A549 (cell line): ENCODE data around the gene P2RX4. TPM values are rescaled to one million over a fixed set of nuclear protein-coding genes. Genes with fewer than 3 reads are reported as not detected.

Experiments
- ATAC-seq, 2 experiments: fragments of 200-7000 bp in 1 of 2; fragments of >200 bp in 1 of 2; cut with Nextera tagmentation in 1 of 2; cut with Tn5 transposase in 1 of 2; 3 replicates each; pipeline versions ENCODE4 v1.8.0 to v1.9.1; 2018 to 2020; ENCODE audit warnings: mild to moderate bottlenecking in 1 of 2, moderate library complexity in 1 of 2
- CTCF ChIA-PET: fragments of 300-600 bp; sonication (Branson Sonifier 250); formaldehyde crosslinking; extraction: SDS; loops from one replicate; lab custom pipeline; 2021; ENCODE audit warnings: antibody characterized with exemption, inconsistent platforms; lab: Yijun Ruan, JAX
- POLR2A ChIA-PET: fragments of 350-600 bp; formaldehyde crosslinking; extraction: SDS; loops from one replicate; lab custom pipeline; 2021; ENCODE audit warnings: antibody characterized with exemption, inconsistent platforms; lab: Yijun Ruan, JAX
- DNase-seq, 2 experiments: peaks; one replicate each; pipeline versions ENCODE4 v3.0.0 to v3.0.0-alpha.2; 2011 to 2016; ENCODE audit warnings: low read depth in 1 of 2, low spot score in 1 of 2
- FAIRE-seq: peaks from 2 replicates; lab custom pipeline; 2011; peaks lifted over from hg19 to GRCh38; lab: Jason Lieb, UNC
- H3K27ac ChIP-seq, 2 experiments: fragments of >200 bp; sonication (Bioruptor Twin); formaldehyde crosslinking; 3 replicates each; pipeline ENCODE4 v1.5.1; 2016 to 2017
- H3K4me1 ChIP-seq: fragments of >200 bp; sonication (Bioruptor Twin); formaldehyde crosslinking; 3 replicates; pipeline ENCODE4 v1.6.1; 2016
- H3K4me2 ChIP-seq: fragments of >200 bp; sonication (Bioruptor Twin); formaldehyde crosslinking; 3 replicates; pipeline ENCODE4 v1.6.1; 2016
- H3K4me3 ChIP-seq: fragments of >200 bp; sonication (Bioruptor Twin); formaldehyde crosslinking; 3 replicates; pipeline ENCODE4 v1.5.1; 2016
- H3K9me3 ChIP-seq: fragments of >200 bp; sonication (Bioruptor Twin); formaldehyde crosslinking; 3 replicates; pipeline ENCODE4 v1.6.1; 2016
- ATOH8 ChIP-seq: fragments of 250-450 bp; sonication (Bioruptor Pico); IDR thresholded peaks from 2 replicates; pipeline ENCODE4 v1.5.0; 2020; ENCODE audit warnings: low read depth, mild to moderate bottlenecking, moderate library complexity
- BHLHE40 ChIP-seq: IDR thresholded peaks from 2 replicates; pipeline ENCODE4 v1.6.1; 2012; ENCODE audit warnings: low read depth, low read length, inconsistent platforms
- CEBPB ChIP-seq, 2 experiments: fragments of >200 bp in 1 of 2; sonication (Bioruptor Twin) in 1 of 2; formaldehyde crosslinking in 1 of 2; IDR thresholded peaks; 2 replicates each; pipeline ENCODE4 v1.6.1; 2012 to 2016
- CHD4 ChIP-seq: fragments of 200-600 bp; sonication (generic); IDR thresholded peaks from 2 replicates; pipeline ENCODE4 v1.6.1; 2016; ENCODE audit warnings: antibody characterized with exemption, mild to moderate bottlenecking, borderline replicate concordance
- EHMT2 ChIP-seq: fragments of 200-600 bp; sonication (generic); IDR thresholded peaks from 2 replicates; pipeline ENCODE4 v1.6.1; 2016; ENCODE audit warnings: antibody characterized with exemption, low read depth, mild to moderate bottlenecking, moderate library complexity
- FOXS1 ChIP-seq: fragments of 250-450 bp; sonication (Bioruptor Pico); IDR thresholded peaks from 2 replicates; pipeline ENCODE4 v1.5.0; 2020; ENCODE audit warnings: mild to moderate bottlenecking, moderate library complexity
- GATA3 ChIP-seq: IDR thresholded peaks from 2 replicates; pipeline ENCODE4 v1.6.1; 2012; ENCODE audit warnings: borderline replicate concordance
- HDAC2 ChIP-seq: fragments of 200-600 bp; sonication (generic); IDR thresholded peaks from 2 replicates; pipeline ENCODE4 v1.6.1; 2016
- HES2 ChIP-seq: fragments of >200 bp; sonication (Bioruptor Twin); formaldehyde crosslinking; IDR thresholded peaks from 2 replicates; pipeline ENCODE4 v1.6.1; 2016
- HEYL ChIP-seq: fragments of 250-450 bp; sonication (Bioruptor Pico); IDR thresholded peaks from 2 replicates; pipeline ENCODE4 v1.8.0; 2021; ENCODE audit warnings: mild to moderate bottlenecking, moderate library complexity
- HOXB13 ChIP-seq: fragments of 250-450 bp; sonication (Bioruptor Pico); IDR thresholded peaks from 2 replicates; pipeline ENCODE4 v1.5.0; 2020; ENCODE audit warnings: low read depth, mild to moderate bottlenecking, moderate library complexity
- JUNB ChIP-seq: fragments of >200 bp; sonication (Bioruptor Twin); formaldehyde crosslinking; IDR thresholded peaks from 2 replicates; pipeline ENCODE4 v1.6.1; 2016
- KDM1A ChIP-seq: fragments of 200-600 bp; sonication (generic); IDR thresholded peaks from 2 replicates; pipeline ENCODE4 v1.6.1; 2016; ENCODE audit warnings: low read depth, mild to moderate bottlenecking
- KDM5A ChIP-seq: fragments of 200-600 bp; sonication (generic); IDR thresholded peaks from 2 replicates; pipeline ENCODE4 v1.6.1; 2016; ENCODE audit warnings: antibody characterized with exemption, mild to moderate bottlenecking
- MAZ ChIP-seq: fragments of 150-350 bp; IDR thresholded peaks from 2 replicates; pipeline ENCODE4 v1.6.1; 2014; ENCODE audit warnings: antibody characterized with exemption, low read depth, low read length, borderline replicate concordance
- MYC ChIP-seq: IDR thresholded peaks from 2 replicates; pipeline ENCODE4 v1.6.1; 2012; ENCODE audit warnings: mild to moderate bottlenecking, inconsistent platforms, low read length, improper control_type of control experiment, borderline replicate concordance
- NPAS2 ChIP-seq: fragments of 250-450 bp; sonication (Bioruptor Pico); IDR thresholded peaks from 2 replicates; pipeline ENCODE4 v1.8.0; 2022; ENCODE audit warnings: mild to moderate bottlenecking, moderate library complexity, borderline replicate concordance
- NR3C1 ChIP-seq: fragments of >200 bp; sonication (Bioruptor Twin); formaldehyde crosslinking; IDR thresholded peaks from 3 replicates; pipeline ENCODE4 v1.6.1; 2017
- PHF8 ChIP-seq: fragments of 200-600 bp; sonication (generic); IDR thresholded peaks from 2 replicates; pipeline ENCODE4 v1.6.1; 2016; ENCODE audit warnings: low read depth, mild to moderate bottlenecking, antibody characterized with exemption, moderate library complexity, borderline replicate concordance
- POLR2AphosphoS2 ChIP-seq: conservative IDR thresholded peaks from 2 replicates; pipeline ENCODE4 v1.6.1; 2012; ENCODE audit warnings: low read length, improper control_type of control experiment, inconsistent platforms
- RAD21 ChIP-seq, 2 experiments: fragments of >200 bp in 1 of 2; sonication (Bioruptor Twin) in 1 of 2; formaldehyde crosslinking in 1 of 2; IDR thresholded peaks in 1 of 2; conservative IDR thresholded peaks in 1 of 2; 2 replicates in 1 of 2; 3 replicates in 1 of 2; pipeline ENCODE4 v1.6.1; 2012 to 2018; ENCODE audit warnings: inconsistent platforms in 1 of 2
- SMC3 ChIP-seq: fragments of >200 bp; sonication (Bioruptor Twin); formaldehyde crosslinking; IDR thresholded peaks from 3 replicates; pipeline ENCODE4 v1.6.1; 2018; ENCODE audit warnings: inconsistent platforms
- TP53 ChIP-seq: fragments of 250-450 bp; sonication (Bioruptor Pico); IDR thresholded peaks from 2 replicates; pipeline ENCODE4 v1.5.0; 2021; ENCODE audit warnings: mild to moderate bottlenecking, moderate library complexity
- ZC3H11A ChIP-seq: fragments of 450-650 bp; IDR thresholded peaks from 2 replicates; pipeline ENCODE4 v1.6.1; 2014; ENCODE audit warnings: antibody characterized with exemption, mild to moderate bottlenecking
- ZFP36 ChIP-seq: fragments of 450-650 bp; IDR thresholded peaks from 2 replicates; pipeline ENCODE4 v1.6.1; 2014; ENCODE audit warnings: borderline replicate concordance; ENCODE audit not compliant: partially characterized antibody
- ZSCAN20 ChIP-seq: fragments of 250-450 bp; sonication (Bioruptor Pico); IDR thresholded peaks from 2 replicates; pipeline ENCODE4 v1.8.0; 2022; ENCODE audit warnings: mild to moderate bottlenecking, moderate library complexity
- WGBS: methylation state at CpG from one replicate; pipeline ENCODE4 v1.1.6; 2017; ENCODE audit errors: missing lambda C conversion rate; 5-methylcytosine and 5-hydroxymethylcytosine counted together
- polyA plus RNA-seq, 4 experiments: library from polyadenylated mRNA; depleted of rRNA in 3 of 4; stranded (reverse); fragments of >200 nt; fragmentation: RNase III in 1 of 4; extraction: RNeasy Plus Mini Kit Qiagen cat#74134 plus additional on column Dnase treatment in 1 of 4; gene quantifications; 2 replicates in 3 of 4; 3 replicates in 1 of 4; pipeline ENCODE4 v1.2.3, GENCODE V29; 2011 to 2017

The P2RX4 gene
- polyA plus RNA-seq, 2 of the 4 experiments (the other 2 are of a cell fraction): 16.0 to 27.5 TPM

GRCh38 chr12:121217761-121218160 is 7.8 kb downstream of the P2RX4 start:
- CTCF ChIA-PET: interaction anchor here (0.7 to 4.6 kb wide), 6 partner anchors 12 to 1192 kb away, joined by 3 to 29 read pairs (median 4); no protein-coding TSS in a partner anchor
- no peak for ATAC-seq

GRCh38 chr12:121218588-121219352 is 8.8 kb downstream of the P2RX4 start:
- no peak for TF ChIP-seq MAZ
- TF ChIP-seq HDAC2: no peak
- no peak for TF ChIP-seq KDM5A
- no peak for TF ChIP-seq CHD4
- no peak for TF ChIP-seq BHLHE40
- TF ChIP-seq POLR2AphosphoS2: no peak
- no peak for TF ChIP-seq FOXS1 (CRISPR knock-in tag)
- DNase-seq: no peak
- H3K4me2 ChIP-seq: no peak overlapping the region
- FAIRE-seq: no peak
- ATAC-seq: no peak
- no peaks in the 10 kb centered on the region for H3K9me3 ChIP-seq
- ChIA-PET POLR2A (no interaction called here), CTCF (interaction anchor here (0.6 to 4.6 kb wide), 3 partner anchors 11 to 303 kb away, joined by 3 to 29 read pairs (median 4); no protein-coding TSS in a partner anchor)
- peaks cover 30% of the 10 kb centered on the region for H3K4me1 ChIP-seq
- H3K4me3 ChIP-seq: no peak overlapping the region
- no peak overlapping the region for H3K27ac ChIP-seq
- 85% methylated on average over 18 of the region's 18 CpGs for WGBS

More at GRCh38 chr12:121217761-121218160, 7.8 kb downstream of the P2RX4 start:
- no peak overlapping the region for H3K4me3 ChIP-seq
- no peak overlapping the region for H3K27ac ChIP-seq
- H3K4me1 ChIP-seq: peaks cover 30% of the 10 kb centered on the region
- TF ChIP-seq KDM5A (no peak), NPAS2 (CRISPR knock-in tag) (no peak), JUNB (no peak), TP53 (CRISPR knock-in tag) (no peak), HES2 (no peak), HEYL (CRISPR knock-in tag) (no peak), ATOH8 (CRISPR knock-in tag) (no peak), HOXB13 (CRISPR knock-in tag) (no peak), ZFP36 (no peak), MYC (no peak), EHMT2 (no peak), CEBPB (IDR thresholded peaks at IDR 0.05) (no peak), POLR2AphosphoS2 (no peak), KDM1A (no peak)
- WGBS: 82% methylated on average over 5 of the region's 5 CpGs
- no peak overlapping the region for H3K4me2 ChIP-seq
- DNase-seq (no peak), FAIRE-seq (no peak)
- H3K9me3 ChIP-seq: no peaks in the 10 kb centered on the region
- POLR2A ChIA-PET: no interaction called here

GRCh38 chr12:121219353-121219986 is 9.5 kb downstream of the P2RX4 start:
- H3K27ac ChIP-seq: no peak overlapping the region
- H3K9me3 ChIP-seq: no peaks in the 10 kb centered on the region
- ATAC-seq: no peak
- H3K4me3 ChIP-seq: no peak overlapping the region
- H3K4me1 ChIP-seq: peaks cover 24% of the 10 kb centered on the region
- no peak for TF ChIP-seq NR3C1
- TF ChIP-seq SMC3: no peak
- TF ChIP-seq ZSCAN20 (CRISPR knock-in tag): no peak
- TF ChIP-seq RAD21 (conservative IDR thresholded peaks at IDR 0.05 in 1 of 2, IDR thresholded peaks at IDR 0.05 in 1 of 2): no peak
- no peak for TF ChIP-seq GATA3
- no peak for TF ChIP-seq PHF8
- TF ChIP-seq MAZ: no peak
- no peak for TF ChIP-seq EHMT2
- no peak for TF ChIP-seq ZC3H11A
- TF ChIP-seq, all 56 proteins: peak for 0
- H3K4me2 ChIP-seq: no peak overlapping the region
- POLR2A ChIA-PET: no interaction called here
- no peak for FAIRE-seq
- DNase-seq: no peak
- WGBS: 88% methylated on average over 3 of the region's 3 CpGs
- CTCF ChIA-PET: interaction anchor here (4.6 kb wide), 1 partner anchor 10 kb away, joined by 29 read pairs; no protein-coding TSS in a partner anchor
